ENCODE data around the gene DIDO1. TPM values are rescaled to one million over a fixed set of nuclear protein-coding genes. Genes with fewer than 3 reads are reported as not detected.
A peak's percentile ranks its signal among the peaks of the same experiment; 100 is the strongest.

The DIDO1 gene
- polyA plus RNA-seq, 2 of the 4 experiments (the other 2 are of a cell fraction): 12.6 to 14.8 TPM

- ATAC-seq: peak; percentile 93
- Histone ChIP-seq H3K9me3 (no peaks in the 10 kb centered on the region), H3K27ac (peak overlapping the region; percentile 91 to 94), H3K4me1 (peaks cover 28% of the 10 kb centered on the region), H3K4me3 (peak overlapping the region; percentile 68), H3K4me2 (peak overlapping the region; percentile 86)
- under 1% methylated on average over 26 of the region's 92 CpGs for WGBS (ENCODE audit: missing lambda C conversion rate)
- ChIA-PET POLR2A (interaction anchor here (0.7 to 1.7 kb wide), 5 partner anchors 11 to 62 kb away, joined by 3 to 12 read pairs (median 4); partner anchors contain the start of gene DIDO1), CTCF (interaction anchor here (0.7 to 2.8 kb wide), 10 partner anchors 11 to 72 kb away, joined by 3 to 14 read pairs (median 4); partner anchors contain the start of gene DIDO1)
- DNase-seq (ENCODE audit: low read depth in 1 of 2, low spot score in 1 of 2): peak; percentile 83 to 96
- peak; percentile 7 for FAIRE-seq
- TF ChIP-seq JUN (IDR thresholded peaks at IDR 0.05) (peak in 1 of 2 experiments; percentile 84; a peak in 3 of 5 replicates), POLR2A (IDR thresholded peaks at IDR 0.05; ENCODE audit: low read length) (peak; percentile 75), REST (IDR thresholded peaks at IDR 0.05) (peak; percentile 60), RFX5 (IDR thresholded peaks at IDR 0.05) (0 out of 2 replicates have a peak, but pooled peaks have one; percentile 19), GATA3 (IDR thresholded peaks at IDR 0.05; ENCODE audit: borderline replicate concordance) (peak; percentile 28; the same call in 1 of the 2 replicates), USF2 (IDR thresholded peaks at IDR 0.05) (no peak), MYC (IDR thresholded peaks at IDR 0.05; ENCODE audit: borderline replicate concordance, low read length) (peak; percentile 95), SMC3 (IDR thresholded peaks at IDR 0.05) (no peak), KDM5A (IDR thresholded peaks at IDR 0.05) (peak; percentile 91), CHD2 (IDR thresholded peaks at IDR 0.05; ENCODE audit: low read length, partially characterized antibody) (peak; percentile 87), E2F6 (IDR thresholded peaks at IDR 0.05; ENCODE audit: borderline replicate concordance, low read depth) (peak; percentile 86), PHF8 (IDR thresholded peaks at IDR 0.05; ENCODE audit: borderline replicate concordance, low read depth) (peak; percentile 88), MAX (IDR thresholded peaks at IDR 0.05) (peak; percentile 99), FOSB (CRISPR knock-in tag; IDR thresholded peaks at IDR 0.05) (no peak), HDAC2 (IDR thresholded peaks at IDR 0.05) (peak; percentile 71; the same call in 1 of the 2 replicates), MAZ (IDR thresholded peaks at IDR 0.05; ENCODE audit: borderline replicate concordance, low read depth, low read length) (0 out of 2 replicates have a peak, but pooled peaks have one; percentile 52), CHD4 (IDR thresholded peaks at IDR 0.05; ENCODE audit: borderline replicate concordance) (no peak), TP53 (CRISPR knock-in tag; IDR thresholded peaks at IDR 0.05) (0 out of 2 replicates have a peak, but pooled peaks have one; percentile 40)
Observed at GRCh38 chr20:62937268-62938104, 11.2 kb upstream of the DIDO1 start.

GRCh38 chr20:62935968-62936585 lies 9.8 kb upstream of the DIDO1 start:
- H3K9me3 ChIP-seq: no peaks in the 10 kb centered on the region
- peak overlapping the region in 1 of 2 experiments; percentile 94; a peak in 2 of 6 replicates for H3K27ac ChIP-seq
- TF ChIP-seq HOXA7 (CRISPR knock-in tag; IDR thresholded peaks at IDR 0.05) (no peak), RARB (CRISPR knock-in tag; IDR thresholded peaks at IDR 0.05) (no peak), EHMT2 (IDR thresholded peaks at IDR 0.05; ENCODE audit: low read depth) (no peak), CTCF (IDR thresholded peaks at IDR 0.05) (no peak), CEBPB (IDR thresholded peaks at IDR 0.05) (no peak), TP53 (CRISPR knock-in tag; IDR thresholded peaks at IDR 0.05) (no peak), ZFP36 (IDR thresholded peaks at IDR 0.05; ENCODE audit: borderline replicate concordance, partially characterized antibody) (no peak), ZNF302 (CRISPR knock-in tag; IDR thresholded peaks at IDR 0.05) (no peak), EP300 (IDR thresholded peaks at IDR 0.05) (no peak)
- 91% methylated on average over 22 of the region's 22 CpGs for WGBS (ENCODE audit: missing lambda C conversion rate)
- ChIA-PET CTCF (interaction anchor here (1.0 to 3.2 kb wide), 10 partner anchors 11 to 145 kb away, joined by 3 to 20 read pairs (median 5); partner anchors contain the start of gene DIDO1), POLR2A (no interaction called here)
- DNase-seq (ENCODE audit: low read depth in 1 of 2, low spot score in 1 of 2) (no peak), FAIRE-seq (no peak), ATAC-seq (no peak)
- H3K4me3 ChIP-seq: peak overlapping the region; percentile 68
- peaks cover 31% of the 10 kb centered on the region for H3K4me1 ChIP-seq
- H3K4me2 ChIP-seq: peak overlapping the region; percentile 86

Measured in A549 (cell line).